KBM-7 (cell line): ENCODE measurements around the gene SLC17A2.

ENCODE experiments used
- DNase-seq: peaks from one replicate; pipeline ENCODE4 v3.0.0-alpha.2; 2015
- in situ Hi-C: fragments of 300-500 bp; cut with MboI; formaldehyde crosslinking; loops from 2 replicates; pipeline ENCODE4 v1.14.3; 2020; ENCODE audit warnings: low sequenced_read_pairs, low pct_unique_long_range_greater_than_20kb, mixed read lengths

Gene SLC17A2, protein sequence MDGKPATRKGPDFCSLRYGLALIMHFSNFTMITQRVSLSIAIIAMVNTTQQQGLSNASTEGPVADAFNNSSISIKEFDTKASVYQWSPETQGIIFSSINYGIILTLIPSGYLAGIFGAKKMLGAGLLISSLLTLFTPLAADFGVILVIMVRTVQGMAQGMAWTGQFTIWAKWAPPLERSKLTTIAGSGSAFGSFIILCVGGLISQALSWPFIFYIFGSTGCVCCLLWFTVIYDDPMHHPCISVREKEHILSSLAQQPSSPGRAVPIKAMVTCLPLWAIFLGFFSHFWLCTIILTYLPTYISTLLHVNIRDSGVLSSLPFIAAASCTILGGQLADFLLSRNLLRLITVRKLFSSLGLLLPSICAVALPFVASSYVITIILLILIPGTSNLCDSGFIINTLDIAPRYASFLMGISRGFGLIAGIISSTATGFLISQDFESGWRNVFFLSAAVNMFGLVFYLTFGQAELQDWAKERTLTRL

DNA sequence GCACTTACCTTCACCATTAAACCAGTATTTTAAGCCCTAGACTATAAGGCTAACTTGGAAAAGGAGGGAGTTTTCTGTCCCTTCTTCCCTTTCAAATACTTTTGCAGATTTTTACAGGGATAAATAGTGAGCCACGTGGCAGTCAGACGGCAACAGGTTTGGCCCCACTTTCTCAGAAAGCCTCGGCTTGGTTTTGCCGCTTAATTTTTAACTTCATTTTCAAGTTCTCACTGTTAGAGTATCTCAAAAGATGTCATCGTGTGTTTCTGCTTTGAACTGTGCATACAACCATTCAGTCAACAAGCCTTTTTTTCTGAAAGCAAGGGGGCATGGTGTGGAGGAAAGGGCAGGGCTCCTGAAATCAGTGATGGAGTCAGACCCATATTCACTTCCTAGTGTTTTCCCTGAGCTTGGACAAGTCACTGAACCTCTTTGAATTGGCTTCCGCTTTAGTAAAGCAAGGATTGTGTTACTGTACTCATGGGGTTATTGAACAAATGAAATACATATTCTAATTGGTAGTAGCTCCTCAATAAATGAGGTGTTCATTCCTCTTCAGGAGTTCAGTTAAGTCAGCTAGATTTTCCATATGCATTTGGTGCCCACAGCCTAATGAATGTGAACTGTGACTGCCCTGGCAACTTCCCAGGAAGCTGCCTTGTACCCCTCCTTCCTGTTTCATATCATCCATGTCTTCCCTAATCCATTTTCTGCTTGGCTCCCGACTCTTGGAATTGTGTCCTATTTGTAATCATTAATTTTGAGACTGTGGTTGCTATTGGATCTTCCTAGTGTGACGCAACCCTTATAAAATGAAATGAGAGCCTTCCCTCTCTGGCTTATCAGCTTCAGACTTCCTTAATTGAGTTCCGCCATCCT is at the start of gene SLC17A2:
Gene SLC17A2, minus strand, starts transcription at position 160 of the 879 bp plus-strand sequence. CDS start 4,895 bp downstream, outside the sequence.
- in situ Hi-C loops: no loop called here
- DNase-seq: no peak

DNA sequence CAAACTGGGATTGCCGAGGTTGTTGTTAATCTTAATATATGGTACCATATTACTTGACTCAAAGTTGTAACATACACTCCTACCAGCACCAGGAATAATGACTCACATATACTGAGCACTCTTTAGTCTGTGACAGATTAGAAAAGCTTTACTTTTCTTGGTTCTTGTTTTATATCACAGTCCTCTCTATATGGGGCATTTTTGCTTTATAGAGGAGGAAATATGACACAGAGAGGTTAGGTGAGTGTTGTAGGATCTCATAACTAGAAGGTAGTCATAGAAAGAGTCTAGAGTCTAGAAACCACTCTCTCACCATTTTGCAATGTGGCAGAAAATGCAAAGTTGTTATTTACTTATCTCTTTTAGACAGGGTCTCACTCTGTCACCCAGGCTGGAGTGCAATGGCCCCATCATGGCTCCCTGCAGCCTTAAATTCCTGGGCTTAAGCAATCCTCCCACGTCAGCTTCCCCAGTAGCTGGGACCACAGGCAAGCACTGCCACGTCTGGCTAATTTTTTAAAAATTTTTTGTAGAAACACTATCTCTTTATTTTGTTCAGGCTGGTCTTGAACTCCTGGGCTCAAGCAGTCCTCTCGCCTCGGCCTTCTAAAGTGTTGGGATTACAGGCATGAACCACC is 45.6 kb upstream of the SLC17A2 start:
- no peak for DNase-seq
- in situ Hi-C loops: no loop called here

DNA sequence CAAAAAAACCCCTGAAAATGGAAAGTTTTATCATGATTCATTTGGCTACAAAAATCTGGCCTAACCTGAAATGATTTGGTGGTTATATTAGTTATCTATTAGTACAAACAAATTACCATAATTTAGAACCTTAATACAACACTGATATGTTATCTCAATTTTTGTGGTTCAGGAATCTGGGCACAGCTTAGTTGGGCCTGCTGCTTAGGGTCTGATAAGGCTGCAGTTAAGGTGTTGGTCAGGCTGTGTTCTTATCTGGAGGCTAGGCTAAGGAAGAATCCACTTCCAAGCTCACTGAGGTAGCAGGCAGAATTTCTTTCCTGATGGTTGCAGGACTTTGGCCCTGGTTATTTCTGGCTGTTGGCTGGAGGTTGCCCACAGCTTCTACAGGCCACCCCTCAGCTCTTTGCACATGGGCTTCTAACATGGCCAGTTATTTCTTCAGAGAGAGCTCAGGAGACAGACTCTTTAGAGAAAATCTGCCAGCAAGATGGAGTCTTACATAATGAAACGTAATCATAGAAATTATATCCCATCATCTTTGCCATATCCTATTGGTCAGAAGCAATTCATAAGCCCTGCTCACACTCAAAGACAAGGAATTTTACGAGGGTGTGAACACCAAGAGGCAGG is 43.5 kb upstream of the SLC17A2 start:
- no peak for DNase-seq
- in situ Hi-C loops: no loop called here

DNA sequence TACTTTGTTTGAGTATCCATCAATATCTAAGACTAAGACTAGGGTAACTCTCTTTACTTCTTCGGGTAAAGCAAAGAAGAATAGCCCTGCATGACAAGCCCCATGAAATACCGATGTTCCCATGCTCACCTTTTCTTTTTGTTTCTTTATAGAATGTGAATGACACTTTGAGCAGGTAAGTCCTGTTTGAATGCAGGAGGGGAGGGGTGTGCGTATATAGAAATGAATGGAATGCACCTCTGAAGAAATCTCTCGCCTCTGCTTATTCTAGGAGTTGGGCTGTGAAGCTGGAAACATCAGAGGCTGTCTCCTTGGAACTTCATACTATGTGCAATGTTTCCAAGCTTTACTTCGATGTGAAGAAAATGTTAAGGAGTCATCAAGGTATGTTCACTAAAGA is 42.4 kb upstream of the SLC17A2 start:
- in situ Hi-C loops: no loop called here
- DNase-seq: no peak

DNA sequence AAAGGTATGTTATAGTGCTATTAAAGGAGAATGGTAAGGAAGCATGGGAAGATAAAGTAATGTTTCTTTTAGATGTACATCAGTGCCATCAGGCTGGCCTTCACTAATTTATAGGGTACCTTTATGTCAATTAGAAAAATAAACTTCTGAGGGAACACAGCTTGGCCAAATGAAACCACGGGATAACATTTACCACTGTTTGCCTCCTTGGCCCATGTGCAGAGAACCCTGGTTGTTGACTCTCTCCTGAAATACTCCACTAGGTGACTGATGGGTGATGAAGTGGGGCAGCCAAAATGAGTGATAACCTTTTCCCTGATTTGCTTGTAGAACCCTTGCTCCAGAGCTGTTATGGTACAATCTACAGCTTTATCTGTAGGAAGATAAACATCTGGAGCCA is 41.6 kb upstream of the SLC17A2 start:
- in situ Hi-C loops: no loop called here
- no peak for DNase-seq

- in situ Hi-C loops: no loop called here
Measured at GRCh38 chr6:25971187-25971821, 40.8 kb upstream of the SLC17A2 start.

DNA sequence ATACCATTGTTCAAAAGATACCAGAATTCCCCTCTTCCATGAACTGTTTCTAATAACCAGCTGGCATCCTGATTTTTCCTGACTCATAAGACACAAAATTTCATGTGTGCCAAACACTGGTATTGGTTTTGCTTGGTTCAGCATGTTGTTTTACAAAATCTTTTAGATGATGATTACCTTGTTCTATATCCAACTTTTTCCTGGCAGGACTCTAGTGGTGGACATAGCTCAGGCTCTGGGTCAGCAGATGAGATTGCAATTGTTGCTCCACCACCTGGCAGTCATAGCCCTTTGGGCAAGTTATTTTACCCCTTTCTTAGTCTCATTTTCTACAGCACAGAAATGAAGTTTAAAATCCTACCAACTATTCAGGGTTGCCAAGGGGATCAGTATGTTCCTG is 38.3 kb upstream of the SLC17A2 start:
- in situ Hi-C loops: no loop called here
- no peak for DNase-seq

More at GRCh38 chr6:25971187-25971821, 40.8 kb upstream of the SLC17A2 start:
- DNase-seq: peak; percentile 70

DNA sequence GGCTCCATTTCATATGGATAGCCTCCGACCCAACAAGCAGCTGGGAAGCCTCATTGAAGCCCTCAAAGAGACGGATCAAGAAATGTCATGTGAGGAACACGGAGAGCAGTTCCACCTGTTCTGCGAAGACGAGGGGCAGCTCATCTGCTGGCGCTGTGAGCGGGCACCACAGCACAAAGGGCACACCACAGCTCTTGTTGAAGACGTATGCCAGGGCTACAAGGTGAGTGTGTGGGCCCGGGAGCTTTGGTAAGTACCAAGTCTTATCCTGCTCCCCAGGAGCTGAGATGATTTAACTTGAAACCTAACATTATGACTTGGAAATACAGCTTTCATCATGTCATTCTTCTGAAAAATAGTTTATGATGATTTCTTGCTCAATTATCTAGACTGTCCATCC is 36.2 kb upstream of the SLC17A2 start:
- in situ Hi-C loops: no loop called here
- DNase-seq: no peak

DNA sequence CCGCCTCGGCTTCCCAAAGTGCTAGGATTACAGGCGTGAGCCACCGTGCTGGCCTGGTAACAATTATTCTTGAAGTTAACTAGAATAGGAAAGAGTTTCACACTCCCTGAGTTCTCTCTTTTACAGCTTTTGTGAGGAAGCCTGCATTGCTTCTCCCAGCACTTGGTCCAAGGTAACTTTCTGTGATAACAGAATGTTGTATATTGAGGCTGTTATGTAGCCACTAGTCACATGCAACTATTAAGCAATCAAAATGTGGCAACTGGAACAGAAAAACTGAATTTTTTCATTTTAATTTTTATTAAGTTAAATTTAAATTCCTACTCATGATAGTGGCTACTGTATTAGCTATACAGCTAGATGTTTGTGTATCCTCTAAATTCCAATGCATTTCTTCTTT is 34.6 kb upstream of the SLC17A2 start:
- in situ Hi-C loops: no loop called here
- no peak for DNase-seq

- in situ Hi-C loops: no loop called here
- peak; percentile 52 for DNase-seq
Measured at GRCh38 chr6:25963426-25964123, 33.1 kb upstream of the SLC17A2 start.

DNA sequence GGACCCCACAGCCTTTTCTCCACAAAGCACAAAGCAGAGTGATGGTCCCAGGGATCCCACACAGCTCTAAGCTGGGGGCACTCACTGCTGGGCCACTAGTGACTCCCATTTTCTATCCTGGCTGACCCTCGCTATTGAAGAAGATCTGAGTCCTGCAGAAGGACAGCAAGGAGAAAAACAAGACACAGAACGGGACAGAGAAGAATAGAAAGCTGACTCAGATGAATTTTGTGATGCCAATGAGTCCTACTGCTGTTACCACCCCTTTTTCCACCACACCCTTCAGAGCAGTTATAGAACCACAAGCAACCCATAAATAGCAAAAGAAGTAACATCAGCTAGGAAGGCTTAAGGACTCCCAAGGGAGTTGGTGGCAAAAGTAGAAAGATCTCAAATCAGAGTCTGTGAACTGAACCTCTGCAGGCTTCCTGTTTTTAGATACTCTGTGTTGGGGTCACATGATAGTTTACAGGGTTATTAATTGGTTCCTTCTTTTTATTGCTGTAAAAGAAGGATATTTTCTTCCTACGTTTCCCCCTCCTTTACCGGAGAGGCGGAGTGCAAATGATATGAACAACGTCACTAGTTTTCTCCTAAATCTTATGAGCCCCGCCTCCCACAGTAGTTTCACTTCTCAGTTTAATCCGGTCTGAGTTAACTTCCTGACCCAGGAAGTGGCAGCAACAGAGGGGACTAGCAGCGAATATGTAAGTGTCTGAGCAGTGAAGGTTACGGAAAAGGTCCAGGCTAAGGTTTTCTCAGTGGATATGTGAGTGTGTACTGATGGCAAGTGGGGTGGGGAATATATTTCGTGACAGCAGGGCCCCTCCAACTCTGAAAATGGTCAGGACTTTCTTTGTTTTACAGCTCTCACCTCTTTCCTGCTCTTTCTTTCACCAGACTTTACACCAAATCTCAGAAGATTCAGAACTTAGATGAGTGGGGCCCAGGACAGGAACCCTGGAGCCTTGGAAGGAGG is 31.9 kb upstream of the SLC17A2 start, which contains the start of gene TRIM38:
Gene TRIM38, plus strand, starts transcription at position 654 of the 979 bp plus-strand sequence. CDS start 3,721 bp downstream, outside the sequence.
- peak; percentile 93 for DNase-seq
- in situ Hi-C loops: no loop called here

- no peak for DNase-seq
- in situ Hi-C loops: no loop called here
Measured at GRCh38 chr6:25961619-25962148, 31.2 kb upstream of the SLC17A2 start.

DNA sequence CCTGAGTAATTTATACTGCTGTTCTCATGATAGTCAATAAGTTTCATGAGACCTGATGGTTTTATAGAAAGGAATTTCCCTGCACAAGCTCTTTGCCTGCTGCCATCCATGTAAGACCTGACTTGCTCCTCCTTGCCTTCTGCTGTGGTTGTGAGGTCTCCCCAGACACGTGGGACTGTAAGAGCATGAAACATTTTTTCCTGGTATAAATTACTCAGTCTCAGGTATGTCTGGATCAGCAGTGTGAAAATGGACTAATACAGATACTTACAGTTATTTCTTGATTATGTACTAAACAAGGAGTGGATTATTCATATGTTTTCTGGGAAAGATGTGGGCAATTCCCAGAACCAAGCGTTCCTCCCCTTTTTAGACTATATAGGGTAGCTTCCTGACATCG is 30.2 kb upstream of the SLC17A2 start:
- in situ Hi-C loops: no loop called here
- no peak for DNase-seq

GRCh38 chr6:25959890-25960536 is 29.5 kb upstream of the SLC17A2 start:
- in situ Hi-C loops: no loop called here

DNA sequence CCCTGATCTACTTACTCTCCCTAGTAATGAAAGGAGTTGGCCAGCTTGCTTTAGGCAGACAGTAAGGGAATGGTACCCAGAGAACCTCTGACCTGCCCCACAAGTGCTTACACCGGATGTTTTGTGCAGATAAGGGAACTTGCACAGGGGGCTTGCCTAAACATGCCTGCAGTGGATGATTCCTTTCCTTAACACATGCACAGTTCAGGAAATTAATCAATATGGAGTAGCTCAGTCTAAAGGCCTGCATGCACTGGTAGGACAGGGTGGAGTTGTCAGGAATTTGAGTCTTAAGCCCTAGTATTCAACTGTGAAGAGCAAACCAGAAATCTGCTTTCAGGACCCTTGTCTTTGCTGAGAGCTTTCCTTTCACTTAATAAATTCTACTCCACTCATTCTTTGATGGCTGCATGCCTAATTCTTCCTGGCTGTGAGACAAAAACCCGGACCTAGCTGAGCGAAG is 28.2 kb upstream of the SLC17A2 start:
- in situ Hi-C loops: no loop called here
- peak; percentile 74 for DNase-seq

More at GRCh38 chr6:25959890-25960536, 29.5 kb upstream of the SLC17A2 start:
- no peak for DNase-seq

DNA sequence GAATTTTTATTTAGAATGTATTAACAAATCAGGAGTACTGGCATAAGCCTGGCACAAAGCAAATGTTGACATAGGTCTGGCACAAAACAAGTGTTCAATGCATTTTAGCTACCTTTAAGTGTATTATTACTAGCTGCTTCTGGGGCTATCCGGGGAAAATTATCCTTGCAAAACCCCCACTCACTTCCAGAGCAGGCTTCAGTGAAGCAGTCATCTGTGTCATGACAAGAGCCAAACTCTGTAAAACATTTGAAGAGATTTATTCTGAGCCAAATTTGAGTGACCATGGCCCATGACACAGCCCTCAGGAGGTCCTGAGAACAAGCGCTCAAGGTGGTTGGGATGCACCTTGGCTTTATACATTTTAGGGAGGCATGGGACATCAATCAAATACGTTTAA is 25.7 kb upstream of the SLC17A2 start:
- in situ Hi-C loops: no loop called here
- DNase-seq: no peak
